Measurements from ENCODE around the gene NT5DC1. TPM values are rescaled to one million over a fixed set of nuclear protein-coding genes. Genes with fewer than 3 reads are reported as not detected.

NT5DC1 gene
- polyA plus RNA-seq, 3 donors: 10.5 to 24.6 (median 15.5) TPM

DNA sequence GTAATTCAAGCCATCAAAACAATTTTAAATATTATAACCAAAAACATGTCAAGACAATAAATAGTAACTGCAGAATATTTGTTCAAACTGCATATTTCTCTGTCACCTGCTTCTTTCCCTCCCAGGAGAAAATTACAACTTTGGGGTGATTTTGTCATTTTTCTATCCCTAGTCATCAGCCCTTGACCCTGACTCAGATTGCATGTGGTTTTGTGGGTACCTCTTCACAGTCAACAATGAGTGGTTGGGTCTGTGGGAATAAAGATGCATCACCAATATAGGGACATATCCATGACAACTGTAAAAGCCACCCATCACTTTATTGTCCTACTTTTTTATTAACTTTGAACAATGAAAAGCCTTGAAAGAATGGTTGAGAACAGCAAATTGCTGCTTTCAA lies 18.0 kb downstream of the NT5DC1 start:
- H3K27ac ChIP-seq (ENCODE audit: low read depth, low read length): no peak overlapping the region

GRCh38 chr6:116120430-116120829 lies 19.8 kb downstream of the NT5DC1 start:
- H3K27ac ChIP-seq (ENCODE audit: low read depth, low read length): no peak overlapping the region
- 90 to 100% (median 100%) methylated on average over 3 of the region's 3 CpGs for WGBS, 3 donors

DNA sequence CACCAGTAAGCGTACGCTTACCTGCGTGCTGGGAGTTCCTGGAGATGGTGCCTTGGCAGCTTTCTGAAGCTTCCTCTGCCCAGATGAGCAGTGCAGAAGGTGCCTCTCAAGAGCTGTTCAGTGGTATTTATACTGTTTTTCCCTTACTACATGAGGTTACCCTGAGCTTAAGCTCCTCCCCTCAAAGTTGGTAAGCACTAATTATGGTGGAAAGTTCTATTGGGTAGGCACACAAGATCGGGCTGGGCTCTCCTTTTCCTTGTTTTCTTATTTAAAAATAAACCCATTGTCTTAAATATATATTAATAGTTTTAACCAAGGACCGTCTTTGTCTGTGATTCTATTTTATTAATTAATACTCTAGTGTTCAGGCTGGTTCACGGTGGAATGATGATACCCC lies 25.4 kb downstream of the NT5DC1 start, which contains the start of gene COL10A1:
Gene COL10A1, minus strand, starts transcription at position 101 of the 400 bp plus-strand sequence. CDS start 640 bp downstream, outside the sequence.
- H3K27ac ChIP-seq (ENCODE audit: low read depth, low read length): no peak within 1 kb of the TSS
- 90 to 97% (median 92%) methylated on average over 6 of the region's 6 CpGs for WGBS, 3 donors

DNA sequence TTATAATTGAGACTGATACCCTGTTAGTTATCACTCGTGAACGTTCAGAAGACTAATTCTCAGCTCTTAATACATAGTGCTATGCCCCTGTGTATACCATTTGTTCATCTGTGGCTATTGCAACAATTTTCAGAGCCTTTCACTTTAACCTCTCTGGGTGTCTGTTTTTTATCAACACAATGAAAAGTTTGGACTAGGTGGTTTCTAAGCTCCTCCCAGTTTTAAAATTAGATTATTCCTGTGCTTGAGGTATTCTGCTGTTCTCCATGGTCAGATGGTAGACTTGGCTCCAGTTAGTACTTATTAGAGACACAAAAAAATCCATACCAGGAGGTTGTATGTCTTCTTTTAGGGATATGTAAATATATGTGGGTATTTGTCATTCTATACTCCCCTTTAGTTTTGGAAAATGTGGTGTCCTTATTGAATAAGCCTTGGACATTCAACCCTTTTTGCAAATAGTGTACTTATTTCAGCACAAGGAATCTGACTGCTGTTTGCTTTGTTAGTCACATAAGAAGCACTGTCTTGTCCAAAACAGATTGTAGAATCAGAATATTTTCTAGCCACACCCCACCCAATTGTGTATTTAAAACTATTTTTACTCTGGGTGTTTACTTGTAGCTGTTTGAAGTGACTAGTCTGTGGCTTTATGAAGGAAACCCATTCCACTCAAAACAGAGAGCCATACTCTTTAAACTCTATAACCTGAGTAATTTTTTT lies 27.3 kb downstream of the NT5DC1 start:
- no peak overlapping the region for H3K27ac ChIP-seq (ENCODE audit: low read depth, low read length)
- 62 to 82% (median 73%) methylated on average over 2 of the region's 2 CpGs for WGBS, 3 donors

DNA sequence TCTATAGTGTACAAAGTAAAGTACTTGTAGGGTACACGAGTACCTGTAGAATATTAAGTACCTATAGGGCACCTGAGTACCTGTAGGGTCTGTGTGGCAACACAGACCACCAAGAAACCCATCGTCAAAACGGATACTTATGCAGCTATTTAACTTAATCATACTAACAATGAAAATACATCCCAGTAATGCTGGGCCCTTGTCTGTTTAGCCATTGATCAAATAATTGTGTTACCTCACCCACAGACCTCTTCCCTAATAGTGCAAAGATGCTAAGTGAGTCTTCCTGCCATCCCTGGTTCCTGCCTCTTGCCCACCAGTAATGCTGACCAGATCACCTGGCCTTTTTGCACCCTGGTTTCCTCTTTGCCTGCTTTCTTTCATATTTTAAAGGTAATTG lies 32.8 kb downstream of the NT5DC1 start:
- no peak overlapping the region for H3K27ac ChIP-seq (ENCODE audit: low read depth, low read length)
- 84 to 86% (median 85%) methylated on average over 3 of the region's 3 CpGs for WGBS, 3 donors

GRCh38 chr6:116136373-116136772 lies 35.7 kb downstream of the NT5DC1 start:
- WGBS, 3 donors: 96 to 100% (median 97%) methylated on average over 1 of the region's 1 CpG
- no peak overlapping the region for H3K27ac ChIP-seq (ENCODE audit: low read depth, low read length)

GRCh38 chr6:116136933-116137340 lies 36.3 kb downstream of the NT5DC1 start:
- WGBS, 3 donors: 82 to 92% (median 86%) methylated on average over 5 of the region's 5 CpGs
- H3K27ac ChIP-seq (ENCODE audit: low read depth, low read length): no peak overlapping the region

- H3K27ac ChIP-seq (ENCODE audit: low read depth, low read length): no peak overlapping the region
- 92 to 94% (median 94%) methylated on average over 4 of the region's 4 CpGs for WGBS, 3 donors
Measured at GRCh38 chr6:116139917-116140316, 39.3 kb downstream of the NT5DC1 start.

DNA sequence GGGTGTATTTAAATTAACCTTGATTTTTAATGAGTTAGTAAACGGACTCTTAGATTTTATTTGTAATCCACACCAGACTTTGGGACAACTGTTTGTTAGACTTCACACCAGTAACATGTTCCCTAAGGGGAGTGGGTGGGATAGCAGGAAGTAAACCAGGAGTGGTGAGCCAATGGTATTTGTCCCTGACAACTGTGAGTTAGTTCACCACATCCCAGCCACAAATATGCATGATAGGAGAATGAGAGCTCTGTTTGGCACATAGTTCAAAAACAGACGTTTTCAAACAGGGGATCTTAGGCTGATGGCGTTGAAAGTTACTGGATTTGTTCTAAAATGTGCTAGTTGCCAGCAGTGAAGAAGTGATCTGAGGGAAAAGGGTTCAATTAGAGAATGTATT lies 44.0 kb downstream of the NT5DC1 start:
- 68 to 79% (median 77%) methylated on average over 3 of the region's 3 CpGs for WGBS, 3 donors
- H3K27ac ChIP-seq (ENCODE audit: low read depth, low read length): no peak overlapping the region

GRCh38 chr6:116145803-116146675 lies 45.4 kb downstream of the NT5DC1 start:
- H3K27ac ChIP-seq (ENCODE audit: low read depth, low read length): no peak overlapping the region
- WGBS, 3 donors: 57 to 90% (median 89%) methylated on average over 4 of the region's 4 CpGs

GRCh38 chr6:116152620-116153019 lies 52.0 kb downstream of the NT5DC1 start:
- 52 to 89% (median 78%) methylated on average over 1 of the region's 1 CpG for WGBS, 3 donors
- H3K27ac ChIP-seq (ENCODE audit: low read depth, low read length): no peak overlapping the region

- H3K27ac ChIP-seq (ENCODE audit: low read depth, low read length): no peak overlapping the region
- 94 to 99% (median 97%) methylated on average over 2 of the region's 2 CpGs for WGBS, 3 donors
Measured at GRCh38 chr6:116154887-116155286, 54.2 kb downstream of the NT5DC1 start.

GRCh38 chr6:116156405-116157326 lies 56.0 kb downstream of the NT5DC1 start:
- H3K27ac ChIP-seq (ENCODE audit: low read depth, low read length): no peak overlapping the region
- 63 to 78% (median 67%) methylated on average over 7 of the region's 7 CpGs for WGBS, 3 donors

DNA sequence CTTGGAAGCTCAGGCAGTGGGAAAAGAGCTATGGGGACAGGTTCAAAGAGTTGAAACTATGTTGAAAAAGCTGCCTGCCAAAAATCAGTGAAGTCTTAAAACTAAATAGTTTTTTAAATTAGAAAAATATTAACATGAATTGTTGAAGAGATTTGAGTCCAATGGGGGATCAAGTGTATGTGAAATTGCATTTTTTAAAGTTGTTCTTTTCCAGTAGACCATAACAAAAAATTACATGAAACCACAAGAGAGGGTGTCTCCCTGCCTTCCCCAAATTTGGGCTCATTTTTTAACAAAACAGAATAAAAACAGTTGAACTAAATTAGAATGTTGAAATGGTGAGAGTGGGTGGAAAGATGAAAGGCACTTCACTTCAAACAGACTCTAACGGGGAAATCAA lies 56.7 kb downstream of the NT5DC1 start:
- 78 to 81% (median 78%) methylated on average over 1 of the region's 1 CpG for WGBS, 3 donors

GRCh38 chr6:116158641-116159040 lies 58.0 kb downstream of the NT5DC1 start:
- H3K27ac ChIP-seq (ENCODE audit: low read depth, low read length): no peak overlapping the region
- 42 to 60% (median 46%) methylated on average over 3 of the region's 3 CpGs for WGBS, 3 donors

More for the DNA sequence above, 56.7 kb downstream of the NT5DC1 start:
- H3K27ac ChIP-seq (ENCODE audit: low read depth, low read length): no peak overlapping the region

DNA sequence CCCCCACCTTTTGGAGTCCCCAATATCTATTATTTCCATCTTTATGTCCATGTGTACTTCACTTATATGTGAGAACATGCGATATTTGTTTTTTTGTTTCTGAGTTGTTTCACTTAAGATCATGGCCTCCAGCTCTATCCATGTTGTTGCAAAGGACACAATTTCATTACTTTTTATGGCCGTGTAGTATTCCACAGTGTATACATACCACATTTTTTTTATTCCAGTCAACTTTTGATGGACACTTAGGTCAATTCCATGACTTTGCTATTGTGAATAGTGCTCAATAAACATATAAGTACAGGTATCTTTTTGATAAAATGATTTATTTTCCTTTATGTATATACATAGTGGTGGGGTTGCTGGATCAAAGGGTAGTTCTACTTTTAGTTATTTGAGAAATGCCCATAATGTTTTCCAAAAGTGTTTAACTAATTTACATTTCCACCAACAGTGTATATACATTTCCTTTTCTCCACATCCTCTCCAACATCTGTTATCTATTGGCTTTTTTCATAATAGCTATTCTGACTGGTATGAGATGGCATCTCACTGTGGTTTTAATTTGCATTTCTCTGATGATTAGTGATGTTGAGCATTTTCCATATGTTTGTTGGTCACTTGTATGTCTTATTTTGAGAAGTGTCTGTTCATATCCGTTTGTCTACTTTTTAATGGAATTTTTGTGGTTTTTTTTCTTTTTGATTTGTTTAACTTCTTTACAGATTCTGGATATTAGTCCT lies 59.3 kb downstream of the NT5DC1 start:
- 95 to 96% (median 95%) methylated on average over 3 of the region's 3 CpGs for WGBS, 3 donors

DNA sequence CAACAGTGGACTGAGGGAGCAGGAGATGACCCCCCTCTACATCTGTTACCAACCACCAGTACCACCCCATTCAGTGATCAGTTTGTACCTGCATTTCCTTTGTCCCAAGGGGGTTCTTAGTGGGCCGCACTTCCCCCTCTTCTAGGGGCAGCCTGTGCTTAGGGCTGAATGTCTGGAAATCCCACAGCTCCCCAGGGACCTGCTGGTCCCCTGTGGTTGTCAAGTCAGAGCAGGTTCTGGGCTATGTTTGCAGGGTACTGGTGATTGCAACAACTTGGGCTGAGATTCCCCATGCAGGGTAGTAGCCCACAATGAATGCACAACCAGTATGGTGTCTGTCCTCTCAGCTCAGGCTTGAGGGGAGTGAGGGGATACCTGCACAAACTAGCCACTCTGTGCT lies 64.9 kb downstream of the NT5DC1 start:
- WGBS, 3 donors: 93 to 100% (median 100%) methylated on average over 1 of the region's 1 CpG
- H3K27ac ChIP-seq (ENCODE audit: low read depth, low read length): no peak overlapping the region

More for the DNA sequence above, 59.3 kb downstream of the NT5DC1 start:
- H3K27ac ChIP-seq (ENCODE audit: low read depth, low read length): no peak overlapping the region

GRCh38 chr6:116166369-116166768 lies 65.7 kb downstream of the NT5DC1 start:
- WGBS, 3 donors: 48 to 96% (median 66%) methylated on average over 1 of the region's 1 CpG

More at GRCh38 chr6:116166369-116166768, 65.7 kb downstream of the NT5DC1 start:
- no peak overlapping the region for H3K27ac ChIP-seq (ENCODE audit: low read depth, low read length)
